WTC11 (cell line): ENCODE results near the gene POU3F3. TPM values are rescaled to one million over a fixed set of nuclear protein-coding genes. Genes with fewer than 3 reads are reported as not detected.

ENCODE experiments used
- ATAC-seq: fragments of 200-7000 bp; cut with Tn5 transposase; 2 replicates; pipeline ENCODE4 v1.10.0; 2021; ENCODE audit warnings: mild to moderate bottlenecking, moderate library complexity
- CTCF ChIA-PET: fragments of 300-600 bp; sonication (Branson Sonifier 250); formaldehyde crosslinking; loops from one replicate; lab custom pipeline; 2021; ENCODE audit warnings: antibody characterized with exemption; lab: Charles Lee
- POLR2A ChIA-PET: fragments of 350-600 bp; sonication (Branson Sonifier 250); formaldehyde crosslinking; loops from one replicate; lab custom pipeline; 2021; ENCODE audit warnings: antibody characterized with exemption; lab: Charles Lee
- DNase-seq: peaks from one replicate; pipeline ENCODE4 v3.0.0; 2021; ENCODE audit warnings: low spot score
- H3K27ac Mint-ChIP-seq: 2 replicates; pipeline ENCODE4 v1.8.0; 2021; ENCODE audit warnings: mixed read lengths
- H3K27me3 Mint-ChIP-seq: 2 replicates; pipeline ENCODE4 v1.8.0; 2021; ENCODE audit warnings: low read depth, mild to moderate bottlenecking, moderate library complexity, mixed read lengths
- H3K36me3 Mint-ChIP-seq: 2 replicates; pipeline ENCODE4 v1.8.0; 2021; ENCODE audit warnings: mixed read lengths
- H3K4me1 Mint-ChIP-seq: 2 replicates; pipeline ENCODE4 v1.8.0; 2022; ENCODE audit warnings: mixed read lengths
- H3K4me3 Mint-ChIP-seq: 2 replicates; pipeline ENCODE4 v1.8.0; 2021; ENCODE audit warnings: mild to moderate bottlenecking, moderate library complexity, mixed read lengths
- H3K9me3 Mint-ChIP-seq: 2 replicates; pipeline ENCODE4 v1.8.0; 2021; ENCODE audit warnings: mixed read lengths
- CREB1 ChIP-seq: sonication (generic); formaldehyde crosslinking; IDR thresholded peaks from 2 replicates; pipeline ENCODE4 v1.8.0; 2023; ENCODE audit warnings: mild to moderate bottlenecking, missing genetic modification reagents
- ELF4 ChIP-seq: sonication (generic); formaldehyde crosslinking; IDR thresholded peaks from 2 replicates; pipeline ENCODE4 v1.8.1; 2022; ENCODE audit warnings: low read depth, mild to moderate bottlenecking, moderate library complexity, missing genetic modification reagents
- EMX1 ChIP-seq: fragments of 250-450 bp; sonication (Bioruptor Pico); IDR thresholded peaks from 2 replicates; pipeline ENCODE4 v1.8.0; 2021; ENCODE audit warnings: mild to moderate bottlenecking
- ESRRA ChIP-seq: sonication (generic); formaldehyde crosslinking; IDR thresholded peaks from 2 replicates; pipeline ENCODE4 v1.8.1; 2022; ENCODE audit warnings: mild to moderate bottlenecking, missing genetic modification reagents, borderline replicate concordance
- FOXK1 ChIP-seq: sonication (generic); formaldehyde crosslinking; IDR thresholded peaks from 2 replicates; pipeline ENCODE4 v1.8.0; 2022; ENCODE audit warnings: mild to moderate bottlenecking, moderate library complexity, missing genetic modification reagents
- FOXP1 ChIP-seq: sonication (generic); formaldehyde crosslinking; IDR thresholded peaks from 2 replicates; pipeline ENCODE4 v1.8.0; 2022; ENCODE audit warnings: missing genetic modification reagents, mild to moderate bottlenecking, moderate library complexity, borderline replicate concordance
- GABPB1 ChIP-seq: sonication (generic); formaldehyde crosslinking; IDR thresholded peaks from 2 replicates; pipeline ENCODE4 v1.8.1; 2023; ENCODE audit warnings: mild to moderate bottlenecking, missing genetic modification reagents
- GTF2I ChIP-seq: fragments of 250-450 bp; sonication (Bioruptor Pico); conservative IDR thresholded peaks from 2 replicates; pipeline ENCODE4 v1.4.0; 2021; ENCODE audit warnings: mild to moderate bottlenecking
- IRF2 ChIP-seq: sonication (generic); formaldehyde crosslinking; IDR thresholded peaks from 2 replicates; pipeline ENCODE4 v1.8.0; 2022; ENCODE audit warnings: low read depth, missing genetic modification reagents, borderline replicate concordance
- PRRX2 ChIP-seq: fragments of 250-450 bp; sonication (Bioruptor Pico); IDR thresholded peaks from 2 replicates; pipeline ENCODE4 v1.8.0; 2021; ENCODE audit warnings: mild to moderate bottlenecking
- TP53 ChIP-seq: sonication (generic); formaldehyde crosslinking; IDR thresholded peaks from 2 replicates; pipeline ENCODE4 v1.8.1; 2023; ENCODE audit warnings: mild to moderate bottlenecking, missing genetic modification reagents
- ZBTB21 ChIP-seq: sonication (generic); formaldehyde crosslinking; IDR thresholded peaks from 2 replicates; pipeline ENCODE4 v1.8.1; 2023; ENCODE audit warnings: mild to moderate bottlenecking, missing genetic modification reagents, borderline replicate concordance
- ZNF396 ChIP-seq: fragments of 250-450 bp; sonication (Bioruptor Pico); IDR thresholded peaks from 2 replicates; pipeline ENCODE4 v1.8.0; 2021; ENCODE audit warnings: mild to moderate bottlenecking, moderate library complexity, borderline replicate concordance
- total RNA-seq: library from RNA; stranded (reverse); gene quantifications from 3 replicates; pipeline ENCODE4 v1.2.3, GENCODE V29; 2021
- TF ChIP-seq, protein P1 (sequence below): sonication (generic); formaldehyde crosslinking; IDR thresholded peaks from 2 replicates; pipeline ENCODE4 v1.8.0; 2022; ENCODE audit warnings: mild to moderate bottlenecking, missing genetic modification reagents
- TF ChIP-seq, protein P2 (sequence below): sonication (generic); formaldehyde crosslinking; IDR thresholded peaks from 2 replicates; pipeline ENCODE4 v1.8.1; 2023; ENCODE audit warnings: mild to moderate bottlenecking, missing genetic modification reagents, moderate library complexity
- TF ChIP-seq, protein P3 (sequence below): sonication (generic); formaldehyde crosslinking; IDR thresholded peaks from 2 replicates; pipeline ENCODE4 v1.8.0; 2023; ENCODE audit warnings: missing genetic modification reagents
- TF ChIP-seq, protein P4 (sequence below): sonication (generic); formaldehyde crosslinking; conservative IDR thresholded peaks from 2 replicates; pipeline ENCODE4 v1.8.1; 2023; ENCODE audit warnings: mild to moderate bottlenecking, low read depth, missing genetic modification reagents, moderate library complexity
- TF ChIP-seq, protein P5 (sequence below): sonication (generic); formaldehyde crosslinking; IDR thresholded peaks from 2 replicates; pipeline ENCODE4 v1.8.0; 2022; ENCODE audit warnings: mild to moderate bottlenecking, missing genetic modification reagents
- TF ChIP-seq, protein P6 (sequence below): sonication (generic); formaldehyde crosslinking; IDR thresholded peaks from 2 replicates; pipeline ENCODE4 v1.8.1; 2023; ENCODE audit warnings: mild to moderate bottlenecking, missing genetic modification reagents
- TF ChIP-seq, protein P7 (sequence below): sonication (generic); formaldehyde crosslinking; conservative IDR thresholded peaks from 2 replicates; pipeline ENCODE4 v1.8.1; 2022; ENCODE audit warnings: mild to moderate bottlenecking, missing genetic modification reagents
- TF ChIP-seq, protein P8 (sequence below): sonication (generic); formaldehyde crosslinking; IDR thresholded peaks from 2 replicates; pipeline ENCODE4 v1.8.0; 2022; ENCODE audit warnings: mild to moderate bottlenecking, missing genetic modification reagents

The POU3F3 gene
- total RNA-seq, 1 experiment from 2014 or later = not detected

DNA sequence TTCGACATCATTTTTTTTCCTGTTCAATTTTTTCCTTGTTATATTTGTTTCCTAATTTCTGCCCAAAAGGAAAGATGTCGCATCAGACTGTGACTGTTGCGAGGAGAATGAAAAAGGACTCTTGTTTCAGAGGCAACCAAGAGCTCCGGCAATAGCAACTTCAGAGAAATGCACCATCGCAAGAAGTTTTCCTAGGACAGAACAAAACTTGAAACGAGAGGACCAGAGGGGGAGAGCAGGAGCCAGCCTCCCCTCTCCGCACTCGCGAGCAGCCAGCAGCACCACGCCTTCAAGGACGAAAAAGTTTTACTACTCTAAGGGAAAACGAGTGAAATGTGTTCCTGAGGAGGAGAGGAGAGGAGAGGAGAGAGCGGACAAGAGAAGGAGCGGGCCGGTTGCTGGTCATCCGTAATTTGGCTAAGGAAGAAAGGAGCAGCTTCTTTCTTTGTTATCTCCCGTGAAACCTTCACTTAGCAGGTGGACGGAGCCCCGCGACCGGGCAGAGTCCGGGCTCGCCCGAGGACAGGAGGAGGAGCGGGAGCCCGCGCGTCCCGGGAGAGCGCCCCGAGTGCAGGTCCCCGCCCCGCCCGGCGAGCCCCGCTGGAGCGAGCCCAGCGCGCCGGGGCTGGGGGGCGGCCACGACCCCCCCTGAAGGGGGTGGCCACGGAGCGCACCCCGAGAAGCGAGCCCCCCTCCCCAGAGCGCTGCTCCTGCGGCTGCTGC, 744 bp downstream of the POU3F3 start (continued):
- TF ChIP-seq, protein P1, sequence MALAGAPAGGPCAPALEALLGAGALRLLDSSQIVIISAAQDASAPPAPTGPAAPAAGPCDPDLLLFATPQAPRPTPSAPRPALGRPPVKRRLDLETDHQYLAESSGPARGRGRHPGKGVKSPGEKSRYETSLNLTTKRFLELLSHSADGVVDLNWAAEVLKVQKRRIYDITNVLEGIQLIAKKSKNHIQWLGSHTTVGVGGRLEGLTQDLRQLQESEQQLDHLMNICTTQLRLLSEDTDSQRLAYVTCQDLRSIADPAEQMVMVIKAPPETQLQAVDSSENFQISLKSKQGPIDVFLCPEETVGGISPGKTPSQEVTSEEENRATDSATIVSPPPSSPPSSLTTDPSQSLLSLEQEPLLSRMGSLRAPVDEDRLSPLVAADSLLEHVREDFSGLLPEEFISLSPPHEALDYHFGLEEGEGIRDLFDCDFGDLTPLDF (CRISPR knock-in tag) = no peak
- TF ChIP-seq FOXK1 = no peak
- no peak for TF ChIP-seq CREB1 (CRISPR knock-in tag)
- TF ChIP-seq, protein P2, sequence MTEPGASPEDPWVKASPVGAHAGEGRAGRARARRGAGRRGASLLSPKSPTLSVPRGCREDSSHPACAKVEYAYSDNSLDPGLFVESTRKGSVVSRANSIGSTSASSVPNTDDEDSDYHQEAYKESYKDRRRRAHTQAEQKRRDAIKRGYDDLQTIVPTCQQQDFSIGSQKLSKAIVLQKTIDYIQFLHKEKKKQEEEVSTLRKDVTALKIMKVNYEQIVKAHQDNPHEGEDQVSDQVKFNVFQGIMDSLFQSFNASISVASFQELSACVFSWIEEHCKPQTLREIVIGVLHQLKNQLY (CRISPR knock-in tag) = no peak
- TF ChIP-seq PRRX2 = no peak
- TF ChIP-seq, protein P3, sequence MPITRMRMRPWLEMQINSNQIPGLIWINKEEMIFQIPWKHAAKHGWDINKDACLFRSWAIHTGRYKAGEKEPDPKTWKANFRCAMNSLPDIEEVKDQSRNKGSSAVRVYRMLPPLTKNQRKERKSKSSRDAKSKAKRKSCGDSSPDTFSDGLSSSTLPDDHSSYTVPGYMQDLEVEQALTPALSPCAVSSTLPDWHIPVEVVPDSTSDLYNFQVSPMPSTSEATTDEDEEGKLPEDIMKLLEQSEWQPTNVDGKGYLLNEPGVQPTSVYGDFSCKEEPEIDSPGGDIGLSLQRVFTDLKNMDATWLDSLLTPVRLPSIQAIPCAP (CRISPR knock-in tag) = no peak

DNA sequence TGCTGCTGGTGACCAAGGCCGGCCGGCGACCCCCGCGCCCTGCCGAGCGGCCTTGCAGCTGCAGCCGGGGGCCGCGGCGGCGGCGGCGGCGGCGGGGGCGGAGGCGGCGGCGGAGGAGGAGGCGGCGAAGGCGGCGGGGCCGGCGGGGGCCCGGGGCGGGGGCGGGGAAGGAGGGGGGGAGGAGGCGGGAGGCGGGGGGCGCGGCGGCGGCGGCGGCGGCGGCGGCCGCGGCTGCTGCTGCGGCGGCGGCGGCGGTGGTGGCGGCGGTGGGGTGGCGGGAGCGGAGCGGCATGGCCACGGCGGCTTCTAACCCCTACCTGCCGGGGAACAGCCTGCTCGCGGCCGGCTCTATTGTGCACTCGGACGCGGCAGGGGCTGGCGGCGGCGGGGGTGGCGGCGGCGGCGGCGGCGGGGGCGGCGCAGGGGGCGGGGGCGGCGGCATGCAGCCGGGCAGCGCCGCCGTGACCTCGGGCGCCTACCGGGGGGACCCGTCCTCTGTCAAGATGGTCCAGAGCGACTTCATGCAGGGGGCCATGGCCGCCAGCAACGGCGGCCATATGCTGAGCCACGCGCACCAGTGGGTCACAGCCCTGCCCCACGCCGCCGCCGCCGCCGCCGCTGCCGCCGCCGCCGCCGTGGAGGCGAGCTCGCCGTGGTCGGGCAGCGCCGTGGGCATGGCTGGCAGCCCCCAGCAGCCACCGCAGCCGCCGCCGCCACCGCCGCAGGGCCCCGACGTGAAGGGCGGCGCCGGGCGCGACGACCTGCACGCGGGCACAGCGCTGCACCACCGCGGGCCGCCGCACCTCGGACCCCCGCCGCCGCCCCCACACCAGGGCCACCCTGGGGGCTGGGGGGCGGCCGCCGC, 1.5 kb downstream of the POU3F3 start:
- CTCF ChIA-PET = interaction anchor here (1.1 to 1.6 kb wide), 2 partner anchors 10 to 18 kb away, joined by 3 to 5 read pairs; no protein-coding TSS in a partner anchor
- POLR2A ChIA-PET = no interaction called here
- DNase-seq (no peak), ATAC-seq (no peak)
- Mint-ChIP-seq H3K36me3 (no peaks in the 10 kb centered on the region), H3K27ac (no peak overlapping the region), H3K4me1 (peaks cover 55% of the 10 kb centered on the region), H3K4me3 (no peak overlapping the region), H3K27me3 (peaks cover 85% of the 10 kb centered on the region), H3K9me3 (no peaks in the 10 kb centered on the region)
- TF ChIP-seq, protein P4, sequence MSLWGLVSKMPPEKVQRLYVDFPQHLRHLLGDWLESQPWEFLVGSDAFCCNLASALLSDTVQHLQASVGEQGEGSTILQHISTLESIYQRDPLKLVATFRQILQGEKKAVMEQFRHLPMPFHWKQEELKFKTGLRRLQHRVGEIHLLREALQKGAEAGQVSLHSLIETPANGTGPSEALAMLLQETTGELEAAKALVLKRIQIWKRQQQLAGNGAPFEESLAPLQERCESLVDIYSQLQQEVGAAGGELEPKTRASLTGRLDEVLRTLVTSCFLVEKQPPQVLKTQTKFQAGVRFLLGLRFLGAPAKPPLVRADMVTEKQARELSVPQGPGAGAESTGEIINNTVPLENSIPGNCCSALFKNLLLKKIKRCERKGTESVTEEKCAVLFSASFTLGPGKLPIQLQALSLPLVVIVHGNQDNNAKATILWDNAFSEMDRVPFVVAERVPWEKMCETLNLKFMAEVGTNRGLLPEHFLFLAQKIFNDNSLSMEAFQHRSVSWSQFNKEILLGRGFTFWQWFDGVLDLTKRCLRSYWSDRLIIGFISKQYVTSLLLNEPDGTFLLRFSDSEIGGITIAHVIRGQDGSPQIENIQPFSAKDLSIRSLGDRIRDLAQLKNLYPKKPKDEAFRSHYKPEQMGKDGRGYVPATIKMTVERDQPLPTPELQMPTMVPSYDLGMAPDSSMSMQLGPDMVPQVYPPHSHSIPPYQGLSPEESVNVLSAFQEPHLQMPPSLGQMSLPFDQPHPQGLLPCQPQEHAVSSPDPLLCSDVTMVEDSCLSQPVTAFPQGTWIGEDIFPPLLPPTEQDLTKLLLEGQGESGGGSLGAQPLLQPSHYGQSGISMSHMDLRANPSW (CRISPR knock-in tag) = no peak
- TF ChIP-seq TP53 (CRISPR knock-in tag) = no peak
- TF ChIP-seq GTF2I = no peak
- TF ChIP-seq EMX1 (CRISPR knock-in tag) = no peak
- TF ChIP-seq, protein P5, sequence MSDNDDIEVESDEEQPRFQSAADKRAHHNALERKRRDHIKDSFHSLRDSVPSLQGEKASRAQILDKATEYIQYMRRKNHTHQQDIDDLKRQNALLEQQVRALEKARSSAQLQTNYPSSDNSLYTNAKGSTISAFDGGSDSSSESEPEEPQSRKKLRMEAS = no peak
- TF ChIP-seq ZBTB21 (CRISPR knock-in tag) = no peak
- no peak for TF ChIP-seq ZNF396 (CRISPR knock-in tag)
- TF ChIP-seq, protein P6, sequence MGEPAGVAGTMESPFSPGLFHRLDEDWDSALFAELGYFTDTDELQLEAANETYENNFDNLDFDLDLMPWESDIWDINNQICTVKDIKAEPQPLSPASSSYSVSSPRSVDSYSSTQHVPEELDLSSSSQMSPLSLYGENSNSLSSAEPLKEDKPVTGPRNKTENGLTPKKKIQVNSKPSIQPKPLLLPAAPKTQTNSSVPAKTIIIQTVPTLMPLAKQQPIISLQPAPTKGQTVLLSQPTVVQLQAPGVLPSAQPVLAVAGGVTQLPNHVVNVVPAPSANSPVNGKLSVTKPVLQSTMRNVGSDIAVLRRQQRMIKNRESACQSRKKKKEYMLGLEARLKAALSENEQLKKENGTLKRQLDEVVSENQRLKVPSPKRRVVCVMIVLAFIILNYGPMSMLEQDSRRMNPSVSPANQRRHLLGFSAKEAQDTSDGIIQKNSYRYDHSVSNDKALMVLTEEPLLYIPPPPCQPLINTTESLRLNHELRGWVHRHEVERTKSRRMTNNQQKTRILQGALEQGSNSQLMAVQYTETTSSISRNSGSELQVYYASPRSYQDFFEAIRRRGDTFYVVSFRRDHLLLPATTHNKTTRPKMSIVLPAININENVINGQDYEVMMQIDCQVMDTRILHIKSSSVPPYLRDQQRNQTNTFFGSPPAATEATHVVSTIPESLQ (CRISPR knock-in tag) = no peak
- TF ChIP-seq IRF2 = no peak
- no peak for TF ChIP-seq ELF4 (CRISPR knock-in tag)
- TF ChIP-seq, protein P7, sequence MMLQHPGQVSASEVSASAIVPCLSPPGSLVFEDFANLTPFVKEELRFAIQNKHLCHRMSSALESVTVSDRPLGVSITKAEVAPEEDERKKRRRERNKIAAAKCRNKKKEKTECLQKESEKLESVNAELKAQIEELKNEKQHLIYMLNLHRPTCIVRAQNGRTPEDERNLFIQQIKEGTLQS (CRISPR knock-in tag) = no peak
- TF ChIP-seq GABPB1 (CRISPR knock-in tag) = no peak
- TF ChIP-seq, protein P3 (CRISPR knock-in tag) = no peak
- no peak for TF ChIP-seq ESRRA (CRISPR knock-in tag)
- TF ChIP-seq, protein P8, sequence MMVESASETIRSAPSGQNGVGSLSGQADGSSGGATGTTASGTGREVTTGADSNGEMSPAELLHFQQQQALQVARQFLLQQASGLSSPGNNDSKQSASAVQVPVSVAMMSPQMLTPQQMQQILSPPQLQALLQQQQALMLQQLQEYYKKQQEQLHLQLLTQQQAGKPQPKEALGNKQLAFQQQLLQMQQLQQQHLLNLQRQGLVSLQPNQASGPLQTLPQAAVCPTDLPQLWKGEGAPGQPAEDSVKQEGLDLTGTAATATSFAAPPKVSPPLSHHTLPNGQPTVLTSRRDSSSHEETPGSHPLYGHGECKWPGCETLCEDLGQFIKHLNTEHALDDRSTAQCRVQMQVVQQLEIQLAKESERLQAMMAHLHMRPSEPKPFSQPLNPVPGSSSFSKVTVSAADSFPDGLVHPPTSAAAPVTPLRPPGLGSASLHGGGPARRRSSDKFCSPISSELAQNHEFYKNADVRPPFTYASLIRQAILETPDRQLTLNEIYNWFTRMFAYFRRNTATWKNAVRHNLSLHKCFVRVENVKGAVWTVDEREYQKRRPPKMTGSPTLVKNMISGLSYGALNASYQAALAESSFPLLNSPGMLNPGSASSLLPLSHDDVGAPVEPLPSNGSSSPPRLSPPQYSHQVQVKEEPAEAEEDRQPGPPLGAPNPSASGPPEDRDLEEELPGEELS (CRISPR knock-in tag) = no peak
- no peak for TF ChIP-seq FOXP1 (CRISPR knock-in tag)
